ENCODE measurements around the gene IFITM1.

DNA sequence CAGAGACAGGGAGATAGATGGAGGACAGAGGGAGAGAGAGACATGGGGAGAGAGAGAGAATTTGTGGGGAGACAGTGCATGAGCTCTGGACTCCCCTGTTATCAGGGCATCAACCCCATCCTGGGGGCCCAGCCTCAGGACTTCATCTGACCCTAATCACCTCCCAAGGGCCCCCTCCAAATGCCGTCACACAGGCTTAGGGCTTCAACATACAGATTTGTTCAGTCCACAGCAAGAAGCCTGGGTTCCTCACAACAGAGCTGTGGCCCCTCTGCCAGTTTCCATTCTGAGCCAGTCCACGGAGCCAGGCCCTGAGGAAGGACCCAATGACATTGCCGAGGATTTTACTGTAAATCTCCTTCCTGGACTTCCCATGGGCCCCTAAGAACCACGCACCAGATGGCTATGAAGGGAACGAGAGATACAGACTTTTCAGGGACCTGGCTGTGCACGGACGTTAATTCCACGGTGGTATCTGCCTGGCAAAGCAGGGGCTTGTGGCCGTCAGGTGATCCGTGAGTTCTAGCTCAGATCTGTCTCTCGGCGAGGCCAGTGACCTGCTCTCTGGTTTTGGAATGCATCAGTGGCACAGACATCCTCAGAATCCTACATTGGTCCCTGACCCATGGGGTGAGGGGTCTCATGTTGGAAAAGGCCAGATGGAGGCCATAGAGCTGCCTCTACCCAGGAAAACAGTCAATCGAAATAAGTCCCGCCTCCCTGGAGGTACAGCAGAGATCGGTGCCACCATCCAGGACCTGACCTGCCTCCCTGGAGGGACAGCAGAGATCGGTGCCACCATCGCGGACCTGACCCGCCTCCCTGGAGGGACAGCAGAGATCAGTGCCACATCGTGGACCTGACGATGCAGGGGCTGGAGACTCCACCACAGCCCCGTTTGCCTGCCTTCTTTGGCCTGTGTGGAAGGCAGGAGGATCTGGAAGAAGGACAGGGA is 46.8 kb downstream of the IFITM1 start:
- TF ChIP-seq, protein P1, sequence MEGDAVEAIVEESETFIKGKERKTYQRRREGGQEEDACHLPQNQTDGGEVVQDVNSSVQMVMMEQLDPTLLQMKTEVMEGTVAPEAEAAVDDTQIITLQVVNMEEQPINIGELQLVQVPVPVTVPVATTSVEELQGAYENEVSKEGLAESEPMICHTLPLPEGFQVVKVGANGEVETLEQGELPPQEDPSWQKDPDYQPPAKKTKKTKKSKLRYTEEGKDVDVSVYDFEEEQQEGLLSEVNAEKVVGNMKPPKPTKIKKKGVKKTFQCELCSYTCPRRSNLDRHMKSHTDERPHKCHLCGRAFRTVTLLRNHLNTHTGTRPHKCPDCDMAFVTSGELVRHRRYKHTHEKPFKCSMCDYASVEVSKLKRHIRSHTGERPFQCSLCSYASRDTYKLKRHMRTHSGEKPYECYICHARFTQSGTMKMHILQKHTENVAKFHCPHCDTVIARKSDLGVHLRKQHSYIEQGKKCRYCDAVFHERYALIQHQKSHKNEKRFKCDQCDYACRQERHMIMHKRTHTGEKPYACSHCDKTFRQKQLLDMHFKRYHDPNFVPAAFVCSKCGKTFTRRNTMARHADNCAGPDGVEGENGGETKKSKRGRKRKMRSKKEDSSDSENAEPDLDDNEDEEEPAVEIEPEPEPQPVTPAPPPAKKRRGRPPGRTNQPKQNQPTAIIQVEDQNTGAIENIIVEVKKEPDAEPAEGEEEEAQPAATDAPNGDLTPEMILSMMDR (conservative IDR thresholded peaks at IDR 0.05; ENCODE audit: low read depth, low read length), result no peak
- TF ChIP-seq POLR2A (IDR thresholded peaks at IDR 0.05; ENCODE audit: low read depth, low read length), result no peak
- no peak for TF ChIP-seq RAD21 (IDR thresholded peaks at IDR 0.05; ENCODE audit: low read length)
- TF ChIP-seq MAZ (IDR thresholded peaks at IDR 0.05; ENCODE audit: borderline replicate concordance, low read depth, low read length), result no peak
- TF ChIP-seq RFX5 (IDR thresholded peaks at IDR 0.05; ENCODE audit: low read depth, low read length), result no peak
- TF ChIP-seq RCOR1 (IDR thresholded peaks at IDR 0.05; ENCODE audit: insufficient replicate concordance, low read length), result no peak
- TF ChIP-seq MXI1 (IDR thresholded peaks at IDR 0.05; ENCODE audit: borderline replicate concordance, low read depth, low read length), result no peak
- TF ChIP-seq BHLHE40 (IDR thresholded peaks at IDR 0.05; ENCODE audit: low read depth, low read length), result no peak

Measured in IMR-90 (cell line).